ENCODE data around the gene FHDC1.

The FHDC1 gene

GRCh38 chr4:152981278-152981677 is 45.2 kb downstream of the FHDC1 start:
- DNase-seq (ENCODE audit: low spot score): no peak

- no peak for DNase-seq (ENCODE audit: low spot score)
Measured at GRCh38 chr4:152981842-152982241, 45.7 kb downstream of the FHDC1 start.

- DNase-seq (ENCODE audit: low spot score): peak; percentile 51
Measured at GRCh38 chr4:152983221-152983620, 47.1 kb downstream of the FHDC1 start.

GRCh38 chr4:152983774-152984411 is 47.8 kb downstream of the FHDC1 start:
- DNase-seq (ENCODE audit: low spot score): peak; percentile 37

GRCh38 chr4:152988721-152989553 is 52.8 kb downstream of the FHDC1 start:
- no peak for DNase-seq (ENCODE audit: low spot score)

GRCh38 chr4:152989554-152989970 is 53.4 kb downstream of the FHDC1 start:
- DNase-seq (ENCODE audit: low spot score): no peak

- DNase-seq (ENCODE audit: low spot score): no peak
Measured at GRCh38 chr4:152990471-152991131, 54.5 kb downstream of the FHDC1 start.

- DNase-seq (ENCODE audit: low spot score): no peak
Measured at GRCh38 chr4:152991398-152991797, 55.3 kb downstream of the FHDC1 start.

- no peak for DNase-seq (ENCODE audit: low spot score)
Measured at GRCh38 chr4:152992027-152992426, 55.9 kb downstream of the FHDC1 start.

- DNase-seq (ENCODE audit: low spot score): no peak
Measured at GRCh38 chr4:152992466-152992865, 56.3 kb downstream of the FHDC1 start.

- no peak for DNase-seq (ENCODE audit: low spot score)
Measured at GRCh38 chr4:152994038-152994437, 57.9 kb downstream of the FHDC1 start.

- no peak for DNase-seq (ENCODE audit: low spot score)
Measured at GRCh38 chr4:152996111-152996571, 60.0 kb downstream of the FHDC1 start.

- no peak for DNase-seq (ENCODE audit: low spot score)
Measured at GRCh38 chr4:152996672-152997071, 60.5 kb downstream of the FHDC1 start.

- no peak for DNase-seq (ENCODE audit: low spot score)
Measured at GRCh38 chr4:152997288-152997687, 61.2 kb downstream of the FHDC1 start.

- DNase-seq (ENCODE audit: low spot score): no peak
Measured at GRCh38 chr4:152997771-152998487, 61.8 kb downstream of the FHDC1 start.

GRCh38 chr4:152998861-152999260 is 62.7 kb downstream of the FHDC1 start:
- DNase-seq (ENCODE audit: low spot score): no peak

- no peak for DNase-seq (ENCODE audit: low spot score)
Measured at GRCh38 chr4:152999346-153000075, 63.4 kb downstream of the FHDC1 start.

- DNase-seq (ENCODE audit: low spot score): no peak
Measured at GRCh38 chr4:153000076-153000420, 63.9 kb downstream of the FHDC1 start.

GRCh38 chr4:153001626-153002025 is 65.5 kb downstream of the FHDC1 start:
- DNase-seq (ENCODE audit: low spot score): no peak

GRCh38 chr4:153002110-153002509 is 66.0 kb downstream of the FHDC1 start:
- no peak for DNase-seq (ENCODE audit: low spot score)

GRCh38 chr4:153004081-153004850 is 68.1 kb downstream of the FHDC1 start:
- DNase-seq (ENCODE audit: low spot score): no peak

Data from AG08395 (cell line).